Measurements from ENCODE around the gene RHBDD3.
A peak's percentile ranks its signal among the peaks of the same experiment; 100 is the strongest.

RHBDD3 gene

DNA sequence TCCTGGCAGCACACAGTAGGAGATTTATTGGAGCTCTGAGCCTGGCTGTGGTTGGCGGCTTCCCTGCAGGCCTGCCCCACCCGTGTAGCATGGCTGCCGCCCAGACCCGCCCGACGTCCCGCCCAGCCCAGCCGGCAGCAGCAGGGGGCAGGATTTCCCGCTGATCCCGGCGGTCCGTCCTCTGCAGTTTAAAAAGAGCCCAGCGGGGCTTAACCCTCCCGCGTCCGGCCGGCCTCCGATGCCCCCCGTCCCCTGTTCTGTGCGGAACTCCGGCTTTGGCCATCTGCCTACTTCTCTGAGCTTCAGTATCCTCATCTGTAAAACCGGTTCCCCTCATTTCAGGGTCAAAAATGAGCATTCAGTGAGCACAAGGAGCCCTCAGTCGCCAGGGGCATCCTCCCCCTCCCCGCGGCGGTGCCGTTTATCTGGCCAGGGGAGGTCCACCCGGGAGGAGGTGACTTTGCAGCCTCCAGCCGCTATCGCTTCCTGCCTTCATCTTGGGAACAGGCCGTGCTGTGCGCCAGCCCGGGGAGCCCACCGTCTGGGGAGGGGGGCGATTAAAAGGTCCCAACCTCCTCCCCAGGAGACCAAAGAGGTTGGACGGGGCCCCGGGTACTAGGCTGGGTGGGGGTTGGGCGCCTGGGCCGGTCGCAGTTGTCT is 38.5 kb upstream of the RHBDD3 start, which contains the start of gene GAS2L1:
TSS of gene GAS2L1 (plus strand) at position 476 of the 660 bp plus-strand sequence. CDS start 1,456 bp downstream, outside the sequence.
- peak in 1 of 2 donors; percentile 33 for DNase-seq (ENCODE audit: low read depth in 2 of 2)

DNA sequence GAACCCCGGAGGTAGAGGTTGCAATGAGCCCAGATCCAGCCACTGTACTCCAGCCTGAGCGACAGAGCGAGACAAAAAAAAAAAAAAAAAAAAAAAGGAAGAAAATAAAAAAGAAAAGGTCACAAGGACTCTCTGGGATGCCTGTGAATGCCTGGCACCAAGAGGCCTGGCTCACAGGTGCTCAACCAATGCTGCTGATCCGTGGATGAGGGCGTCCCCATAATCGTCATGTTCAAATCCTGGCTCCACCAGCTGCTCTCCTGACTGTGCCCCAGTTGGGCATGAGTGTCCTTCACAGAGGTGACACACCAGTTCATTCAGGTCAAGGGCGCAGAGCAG is 38.0 kb upstream of the RHBDD3 start:
- DNase-seq (ENCODE audit: low read depth in 2 of 2) = no peak

DNA sequence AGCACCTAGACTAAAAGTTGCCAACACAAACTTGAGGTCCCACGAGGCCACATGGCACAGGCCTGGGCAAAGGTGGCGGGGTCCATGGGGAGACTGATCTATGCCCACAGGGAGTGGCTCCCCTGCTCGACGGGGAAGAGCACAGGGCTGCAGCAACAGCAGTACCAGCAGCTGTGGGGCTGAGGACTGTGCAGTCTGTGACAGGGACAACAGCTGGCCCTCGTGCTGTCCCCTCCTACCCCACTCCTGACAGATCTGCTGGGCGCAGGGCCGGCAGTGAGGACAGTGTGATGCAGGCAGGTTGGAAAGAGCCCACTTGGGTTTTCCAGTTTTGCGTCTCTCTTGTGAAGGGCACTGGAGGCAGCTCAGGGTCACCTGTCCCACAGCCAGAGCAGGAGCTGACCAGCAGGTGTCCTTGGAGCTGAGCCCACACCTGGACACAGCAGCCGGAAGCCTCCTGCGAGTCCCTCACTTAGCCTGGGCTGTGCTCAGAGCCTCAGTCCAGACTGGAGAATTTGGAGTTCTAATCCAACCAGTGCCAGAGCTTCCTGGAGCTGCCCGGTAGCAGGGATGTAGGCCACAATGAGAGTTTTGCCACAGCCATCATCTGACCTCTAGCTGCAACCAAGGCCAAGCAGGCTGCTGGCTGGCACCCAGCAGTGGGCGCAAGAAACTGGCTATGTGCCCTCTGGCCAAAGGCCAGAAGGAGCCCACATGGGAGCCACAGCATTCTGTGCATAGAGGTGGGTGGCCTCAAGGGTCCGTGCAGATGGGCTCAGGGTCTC is 35.1 kb upstream of the RHBDD3 start:
- DNase-seq (ENCODE audit: low read depth in 2 of 2) = no peak

DNA sequence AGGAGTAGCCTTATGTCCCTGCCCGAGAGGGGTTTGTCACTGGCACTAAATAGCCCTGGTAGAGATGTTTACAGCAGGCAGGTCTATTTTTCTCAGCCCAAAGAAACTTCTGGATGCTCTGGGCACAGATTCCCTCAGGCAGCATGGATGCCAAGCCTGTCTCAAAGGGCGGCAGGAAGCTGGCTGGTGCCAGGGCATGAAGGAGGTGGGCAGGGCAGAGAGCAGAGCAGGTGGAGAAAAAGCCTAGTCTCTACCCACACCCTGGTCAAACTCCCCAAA is 34.6 kb upstream of the RHBDD3 start:
- no peak for DNase-seq (ENCODE audit: low read depth in 2 of 2)

DNA sequence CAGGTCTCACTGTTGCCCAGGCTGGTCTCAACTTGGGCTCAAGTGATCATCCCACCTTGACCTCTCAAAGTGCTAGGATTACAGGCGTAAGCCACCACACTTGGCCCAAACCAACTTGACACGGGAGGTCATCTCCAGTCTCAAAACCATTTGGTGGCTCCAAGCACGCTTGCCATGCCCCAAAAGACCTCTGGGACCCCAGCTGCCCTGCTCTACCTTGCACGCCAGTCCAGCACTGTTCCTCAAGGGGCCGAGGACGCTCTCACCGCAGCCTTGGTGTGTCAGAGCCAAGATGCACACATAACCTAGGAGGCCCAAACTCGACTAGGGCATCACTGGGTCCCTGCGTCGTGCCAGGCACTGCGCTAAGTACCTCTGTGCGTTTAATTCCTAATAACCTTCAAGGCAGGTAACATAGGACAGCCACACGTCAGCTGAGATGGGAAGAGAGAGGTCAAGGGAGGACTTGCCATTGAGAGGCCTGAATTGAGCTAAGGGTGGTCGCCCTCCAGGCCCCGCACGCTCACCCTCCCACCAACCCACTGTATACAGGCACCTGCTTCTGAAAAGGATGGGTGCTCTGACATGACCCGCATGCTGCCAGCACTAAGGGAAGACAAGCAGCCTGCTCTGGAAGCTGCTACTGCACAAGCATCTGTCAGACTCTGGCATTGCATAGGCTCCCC is 34.1 kb upstream of the RHBDD3 start:
- no peak for DNase-seq (ENCODE audit: low read depth in 2 of 2)

DNA sequence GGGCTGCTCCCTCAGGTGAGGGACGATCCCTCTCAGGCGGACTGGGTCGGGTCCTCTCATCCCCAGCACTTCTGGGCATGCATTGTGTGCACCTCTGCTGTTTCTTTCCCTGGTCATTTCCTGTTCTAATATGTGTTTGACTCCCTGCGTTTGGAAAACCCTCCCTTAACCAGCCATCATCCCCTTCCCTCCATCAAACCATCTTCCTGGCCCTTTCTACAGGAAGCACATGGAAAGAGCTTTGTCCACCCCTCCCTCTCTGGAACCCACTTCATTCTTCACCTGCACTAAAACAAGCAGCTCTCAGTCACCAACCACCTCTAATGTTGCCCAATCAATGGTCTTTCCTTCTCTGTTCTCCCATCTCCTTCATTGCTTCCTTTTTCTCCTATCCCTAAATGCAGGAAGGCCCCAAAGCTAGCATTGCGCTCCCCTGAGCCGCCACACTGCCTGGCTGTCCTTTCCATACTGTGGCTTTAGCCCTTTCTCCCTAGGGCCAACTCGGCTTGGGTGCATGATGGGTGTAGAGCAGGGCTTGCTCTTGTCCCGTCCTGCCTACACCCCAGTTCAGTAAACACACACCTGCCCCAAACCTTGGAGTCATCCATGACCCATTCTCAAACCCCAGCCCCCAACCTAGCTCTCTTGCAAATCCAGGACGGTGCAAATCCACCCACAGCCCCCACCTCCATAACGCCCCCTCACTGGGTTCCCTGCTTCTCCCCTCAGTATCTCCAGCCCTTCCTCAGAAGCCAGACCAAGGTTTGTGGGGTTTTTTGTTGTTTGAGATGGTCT is 33.2 kb upstream of the RHBDD3 start:
- DNase-seq (ENCODE audit: low read depth in 2 of 2) = no peak

DNA sequence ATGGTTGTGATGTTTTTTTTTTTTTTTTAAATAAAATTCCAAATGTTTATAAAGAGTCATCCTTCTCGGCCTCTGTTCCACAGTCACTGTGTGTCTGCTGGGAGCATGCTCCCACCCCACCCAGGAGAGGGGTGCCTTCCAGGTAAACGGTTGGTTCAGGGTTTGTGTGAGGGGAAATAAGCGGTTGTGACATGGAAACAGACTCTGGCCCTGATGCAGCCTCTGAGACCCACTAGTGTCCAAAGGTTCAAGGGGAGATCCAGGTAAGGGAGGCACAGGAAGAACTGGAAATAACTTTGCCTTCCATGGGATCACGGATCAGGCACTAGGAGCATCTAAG is 32.7 kb upstream of the RHBDD3 start:
- DNase-seq (ENCODE audit: low read depth in 2 of 2) = no peak

DNA sequence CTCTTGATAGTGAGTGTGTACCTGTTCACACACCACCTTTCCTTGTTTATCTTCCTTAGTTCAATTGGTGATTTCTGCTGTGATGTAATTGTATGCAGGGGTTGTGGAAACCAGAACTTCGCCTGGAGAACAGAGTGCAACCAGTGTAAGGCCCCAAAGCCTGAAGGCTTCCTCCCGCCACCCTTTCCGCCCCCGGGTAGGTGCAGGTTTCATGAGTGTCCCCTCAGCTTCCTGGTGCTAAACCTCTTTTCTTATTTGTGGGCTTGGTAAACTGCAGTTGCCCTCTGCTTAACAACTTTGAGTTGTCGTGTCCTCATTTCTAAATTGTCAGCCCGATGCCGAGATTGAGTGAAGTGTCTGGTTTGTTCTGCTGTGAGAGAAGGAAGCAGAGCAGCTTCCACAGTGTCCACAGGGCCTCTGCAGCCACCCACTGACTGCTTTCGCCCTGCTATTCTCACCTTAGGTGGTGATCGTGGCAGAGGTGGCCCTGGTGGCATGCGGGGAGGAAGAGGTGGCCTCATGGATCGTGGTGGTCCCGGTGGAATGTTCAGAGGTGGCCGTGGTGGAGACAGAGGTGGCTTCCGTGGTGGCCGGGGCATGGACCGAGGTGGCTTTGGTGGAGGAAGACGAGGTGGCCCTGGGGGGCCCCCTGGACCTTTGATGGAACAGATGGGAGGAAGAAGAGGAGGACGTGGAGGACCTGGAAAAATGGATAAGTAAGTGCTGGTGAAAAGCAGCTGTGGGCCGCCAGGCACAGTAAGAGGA is 31.5 kb upstream of the RHBDD3 start:
- no peak for DNase-seq (ENCODE audit: low read depth in 2 of 2)

DNA sequence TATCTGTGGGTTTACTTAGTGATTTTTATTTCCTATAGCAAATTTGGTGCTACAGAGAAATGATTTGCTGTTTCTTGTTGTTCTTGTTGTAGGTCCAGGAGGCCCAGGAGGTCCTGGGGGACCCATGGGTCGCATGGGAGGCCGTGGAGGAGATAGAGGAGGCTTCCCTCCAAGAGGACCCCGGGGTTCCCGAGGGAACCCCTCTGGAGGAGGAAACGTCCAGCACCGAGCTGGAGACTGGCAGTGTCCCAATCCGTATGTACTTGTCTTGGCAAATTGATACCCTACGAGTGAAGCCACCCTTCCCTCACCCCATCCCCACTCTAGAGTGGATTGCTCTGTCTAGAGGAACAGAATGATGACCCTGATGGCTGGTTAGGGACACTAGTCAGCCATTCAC is 30.9 kb upstream of the RHBDD3 start:
- DNase-seq (ENCODE audit: low read depth in 2 of 2) = no peak

DNA sequence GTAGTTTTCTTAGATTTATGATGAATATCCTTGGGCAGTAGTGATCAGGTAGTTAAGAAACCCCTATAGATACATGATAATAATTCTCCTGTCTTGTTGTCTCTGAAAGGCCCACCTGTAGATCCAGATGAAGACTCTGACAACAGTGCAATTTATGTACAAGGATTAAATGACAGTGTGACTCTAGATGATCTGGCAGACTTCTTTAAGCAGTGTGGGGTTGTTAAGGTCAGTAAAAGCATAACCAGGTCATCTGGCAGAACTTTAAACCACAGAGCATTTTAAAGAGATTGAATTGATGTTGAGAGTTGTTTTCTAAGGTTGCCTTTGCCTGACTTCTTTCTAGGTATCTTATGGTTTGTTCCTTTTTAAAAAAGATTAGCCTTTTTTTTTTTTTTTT is 24.6 kb upstream of the RHBDD3 start:
- DNase-seq (ENCODE audit: low read depth in 2 of 2) = no peak

DNA sequence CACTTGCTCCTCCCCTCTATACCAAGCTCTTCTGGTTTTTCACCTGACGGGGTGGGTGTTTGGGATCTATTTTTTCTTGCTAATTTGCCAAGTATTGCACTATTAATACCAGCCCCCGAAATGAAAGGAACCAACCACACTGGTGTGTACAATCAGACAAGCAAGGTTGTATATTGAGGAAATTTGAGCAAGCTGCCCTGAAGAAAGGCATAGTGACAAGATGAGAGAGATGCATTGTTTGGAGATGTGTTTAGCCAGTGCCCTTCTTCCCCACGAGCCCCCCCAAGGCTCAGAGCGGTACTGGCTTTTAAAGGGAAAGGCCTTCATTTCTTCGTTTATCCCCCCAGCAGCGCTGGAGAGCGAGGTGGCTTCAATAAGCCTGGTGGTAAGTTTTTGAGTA is 23.4 kb upstream of the RHBDD3 start:
- DNase-seq (ENCODE audit: low read depth in 2 of 2) = no peak

DNA sequence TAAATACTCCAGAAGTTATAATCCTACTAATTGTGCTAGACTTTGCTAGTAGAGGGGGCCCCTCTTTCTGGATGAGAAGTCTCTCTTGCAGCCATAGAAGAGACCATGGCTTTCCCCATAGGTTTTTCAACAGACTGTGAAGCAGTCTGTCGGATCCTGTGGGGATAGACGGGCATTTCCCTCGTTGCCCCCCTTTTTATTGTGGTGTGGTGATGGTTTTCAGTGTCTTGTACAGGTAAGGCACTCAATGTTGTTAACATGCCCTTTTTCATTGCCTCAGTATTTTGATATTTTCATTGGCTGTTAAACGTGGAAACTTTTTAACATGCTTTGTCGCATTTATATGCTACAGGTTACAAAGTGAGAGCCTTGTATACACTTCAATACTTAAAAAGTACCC is 22.3 kb upstream of the RHBDD3 start:
- DNase-seq (ENCODE audit: low read depth in 2 of 2) = no peak

DNA sequence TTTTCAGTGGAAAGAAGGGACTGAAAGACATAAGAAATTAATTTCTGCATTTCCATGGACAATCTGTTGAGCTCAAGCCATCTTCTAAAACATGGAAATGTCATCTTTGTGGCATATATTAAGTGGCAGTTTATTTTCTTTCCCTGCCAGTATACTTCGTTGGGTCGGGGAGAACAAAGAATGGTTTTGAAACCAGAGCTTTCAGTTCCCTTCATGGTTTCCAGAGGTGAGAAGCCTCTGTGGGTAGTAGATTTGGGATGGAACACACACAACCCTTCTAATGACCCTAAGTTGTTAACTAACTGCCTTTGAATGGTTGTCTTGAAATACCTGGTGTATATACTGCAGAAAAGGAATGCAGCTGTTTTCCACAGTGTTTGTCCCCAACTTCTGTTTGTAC is 21.1 kb upstream of the RHBDD3 start:
- no peak for DNase-seq (ENCODE audit: low read depth in 2 of 2)

DNA sequence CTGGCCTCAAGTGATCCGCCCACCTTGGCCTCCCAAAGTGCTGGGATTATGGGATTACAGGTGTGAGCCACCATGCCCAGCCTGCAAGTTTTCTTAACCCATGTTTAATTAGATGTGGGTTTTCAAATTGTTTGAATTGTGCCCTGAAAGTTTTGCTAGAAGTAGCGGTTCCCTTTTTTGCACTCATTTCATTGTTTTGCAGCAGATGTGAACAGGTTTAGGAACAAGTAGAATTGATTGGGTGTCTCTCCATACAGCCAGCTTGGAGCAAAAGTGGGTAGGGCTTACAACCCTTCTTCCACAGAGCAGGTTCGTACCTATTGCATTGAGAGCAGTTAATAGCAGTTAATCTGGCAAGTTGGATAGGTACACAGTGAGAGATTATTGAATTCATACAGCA is 16.4 kb upstream of the RHBDD3 start:
- DNase-seq (ENCODE audit: low read depth in 2 of 2) = no peak

DNA sequence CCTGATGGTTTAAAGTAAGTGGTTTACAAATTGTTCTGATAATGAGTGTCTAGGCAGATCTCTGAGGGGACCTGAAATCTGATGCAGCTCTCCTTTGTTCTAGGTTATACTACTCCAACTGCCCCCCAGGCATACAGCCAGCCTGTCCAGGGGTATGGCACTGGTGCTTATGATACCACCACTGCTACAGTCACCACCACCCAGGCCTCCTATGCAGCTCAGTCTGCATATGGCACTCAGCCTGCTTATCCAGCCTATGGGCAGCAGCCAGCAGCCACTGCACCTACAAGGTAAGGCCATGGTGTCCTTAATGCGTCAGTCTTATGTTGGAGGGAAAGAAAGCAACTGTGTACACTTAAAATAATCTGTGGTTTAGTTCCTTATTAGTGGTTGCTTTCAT is 10.1 kb upstream of the RHBDD3 start:
- no peak for DNase-seq (ENCODE audit: low read depth in 2 of 2)

DNA sequence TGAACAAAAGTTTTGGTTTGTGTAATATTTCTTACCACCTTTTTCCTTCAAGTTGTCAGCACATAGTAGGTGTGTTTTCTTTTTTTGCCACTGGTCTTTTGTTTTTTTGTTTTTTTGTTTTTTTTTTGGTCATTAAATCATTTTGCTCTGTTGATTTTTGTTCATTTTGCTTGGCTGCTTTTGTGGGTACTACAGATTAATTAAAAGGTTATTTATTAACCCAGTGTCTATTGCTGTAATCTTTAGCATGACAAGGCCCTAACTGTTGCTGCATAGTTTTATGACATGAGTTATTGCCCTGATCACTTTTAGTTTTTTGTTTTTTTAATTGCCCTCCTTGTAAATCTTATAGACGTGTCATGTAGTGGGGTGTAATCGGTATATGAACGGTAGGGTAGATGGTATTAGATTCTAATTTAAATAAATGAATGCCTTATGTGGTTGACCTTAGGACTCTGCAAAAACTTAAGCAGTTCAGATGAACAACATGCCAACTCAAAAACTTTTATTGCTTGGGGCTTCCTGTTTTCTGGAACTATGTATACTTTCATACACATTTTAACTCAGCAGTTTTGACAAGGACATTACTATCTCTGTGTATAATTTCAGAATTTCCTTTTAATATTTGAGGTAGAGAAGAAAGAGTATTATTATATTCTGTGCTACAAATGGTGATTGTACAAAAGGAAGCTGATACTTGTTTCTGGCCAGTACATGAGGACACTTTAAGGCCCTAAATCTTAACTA is 8.2 kb upstream of the RHBDD3 start:
- DNase-seq (ENCODE audit: low read depth in 2 of 2) = no peak

DNA sequence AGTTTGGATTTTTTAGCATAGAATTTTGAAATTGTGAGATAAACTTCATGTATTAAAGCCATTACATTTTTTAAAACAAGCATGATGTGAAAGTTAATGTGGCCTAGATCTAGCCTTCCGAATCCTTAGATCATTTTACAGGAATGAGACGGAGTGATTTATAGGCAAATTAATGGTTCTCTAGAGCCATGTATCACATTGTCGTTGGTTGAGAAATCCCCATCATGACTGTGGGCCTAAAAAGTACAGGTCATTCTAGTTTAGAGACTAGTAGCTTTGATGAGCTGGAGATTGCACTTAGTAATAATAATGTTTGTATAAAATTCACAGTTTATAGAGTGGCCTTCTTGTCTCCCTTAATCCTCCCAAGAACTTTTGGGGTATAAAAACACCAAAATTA is 7.4 kb upstream of the RHBDD3 start:
- DNase-seq (ENCODE audit: low read depth in 2 of 2) = no peak

DNA sequence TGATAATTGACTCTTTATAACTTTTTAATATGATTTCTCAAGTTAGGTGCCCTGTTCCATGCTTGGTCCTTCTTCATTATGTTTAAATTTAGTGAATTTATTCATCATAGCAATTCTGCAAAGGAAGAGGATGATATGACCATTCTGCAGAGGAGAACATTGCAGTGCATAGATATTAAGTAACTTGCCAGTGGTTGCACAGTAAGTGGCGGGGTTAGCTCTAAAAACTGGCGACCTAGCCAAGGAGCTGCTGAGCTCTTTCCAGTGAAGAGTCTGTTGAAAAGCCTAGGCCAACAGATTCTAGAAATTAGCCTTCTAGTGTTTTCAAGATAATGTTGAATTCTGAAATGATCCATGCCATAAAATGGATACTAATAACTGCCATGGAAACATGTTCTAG is 4.8 kb upstream of the RHBDD3 start:
- no peak for DNase-seq (ENCODE audit: low read depth in 2 of 2)

DNA sequence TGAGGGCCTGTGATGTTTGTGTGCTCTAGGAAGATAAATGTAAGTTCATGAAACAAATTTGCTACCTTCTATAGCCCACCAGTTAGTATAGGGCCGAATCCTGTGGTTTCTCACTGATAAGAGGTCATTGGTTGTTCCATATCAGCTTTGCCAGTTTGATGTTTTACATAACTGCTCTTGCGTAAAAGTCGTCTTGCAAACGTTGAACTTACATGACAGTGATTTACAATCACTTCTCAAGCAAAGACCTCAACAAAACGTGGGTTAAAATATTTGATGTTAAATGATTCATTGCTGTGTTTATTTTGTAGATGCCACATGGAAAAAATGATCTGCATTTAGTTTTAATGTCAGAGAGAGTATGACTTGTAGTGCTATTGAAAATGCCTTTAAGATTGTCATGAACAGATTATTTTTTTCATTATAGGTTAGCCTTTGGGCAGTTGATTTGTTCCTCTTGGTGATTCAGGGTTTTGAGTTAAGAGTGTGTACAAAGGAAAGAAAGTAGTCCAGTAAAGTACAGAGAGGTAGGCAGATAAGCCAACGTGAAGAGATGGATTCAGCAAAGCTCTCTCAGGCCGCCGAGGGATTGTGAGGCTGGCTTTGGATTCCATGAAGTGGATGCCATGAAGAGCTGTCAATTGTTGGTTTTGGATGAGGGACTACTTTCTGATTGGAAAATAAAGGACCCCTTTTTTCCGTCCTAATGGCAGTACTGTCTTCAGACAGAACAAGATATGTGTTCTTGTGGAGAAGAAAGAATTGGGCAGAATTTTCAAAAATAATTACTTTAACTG is 2.9 kb upstream of the RHBDD3 start:
- DNase-seq (ENCODE audit: low read depth in 2 of 2) = no peak

DNA sequence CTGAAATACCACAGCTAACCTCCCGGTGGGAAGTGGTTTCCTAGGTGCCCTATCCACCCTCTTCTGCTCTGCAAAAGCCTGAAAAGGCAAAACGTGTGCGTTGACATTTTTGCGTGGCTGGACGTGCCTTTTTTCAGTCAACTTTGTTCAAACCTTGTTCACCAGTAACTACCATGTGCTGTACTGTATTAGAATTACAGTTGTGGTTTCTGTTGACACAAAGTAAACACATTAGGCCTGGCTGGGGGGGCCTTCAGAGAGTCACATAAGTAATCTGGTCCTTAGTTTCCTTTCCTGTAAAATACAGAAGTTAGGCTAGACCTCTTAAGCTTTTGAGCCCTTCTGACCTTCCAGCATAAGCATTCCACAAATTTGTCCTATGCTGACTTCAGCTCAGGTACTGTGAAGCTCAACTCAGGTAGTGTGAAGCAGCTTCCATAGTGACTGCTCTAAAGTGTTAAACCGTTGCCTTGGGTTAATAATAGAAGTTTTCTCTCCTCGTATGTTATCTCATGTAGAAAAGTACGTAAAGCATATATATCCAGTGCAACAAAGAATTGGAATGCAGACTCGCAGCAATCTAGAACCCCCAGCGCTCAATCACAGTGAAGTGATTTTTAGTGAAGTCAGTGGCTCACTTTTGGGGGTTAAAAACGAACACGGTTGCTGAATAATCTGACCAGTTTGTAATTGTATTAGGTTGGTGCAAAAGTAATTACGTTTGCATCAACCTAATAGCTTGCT is 2.1 kb upstream of the RHBDD3 start:
- no peak for DNase-seq (ENCODE audit: low read depth in 2 of 2)
